Chondrocyte (in vitro differentiated cells): ENCODE results near the gene SESTD1. TPM values are rescaled to one million over a fixed set of nuclear protein-coding genes. Genes with fewer than 3 reads are reported as not detected.
"Not testable (repeated sequence)": the region's sequence is repeated elsewhere in the genome, so short reads cannot be mapped to it uniquely, and the experiment has no call there.

Source experiments
- DNase-seq: peaks from one replicate; pipeline ENCODE4 v3.0.0; 2021; ENCODE audit warnings: mixed read lengths, low spot score
- H3K27ac Mint-ChIP-seq: one replicate; pipeline ENCODE4 v1.8.0; 2021; ENCODE audit warnings: mild to moderate bottlenecking, moderate library complexity, mixed read lengths; ENCODE audit not compliant: unreplicated experiment
- H3K27me3 Mint-ChIP-seq: 2 replicates; pipeline ENCODE4 v1.8.0; 2021; ENCODE audit warnings: low read depth, mixed read lengths
- H3K36me3 Mint-ChIP-seq: 2 replicates; pipeline ENCODE4 v1.8.0; 2021; ENCODE audit warnings: low read depth, mixed read lengths
- H3K4me1 Mint-ChIP-seq: 2 replicates; pipeline ENCODE4 v1.8.0; 2021; ENCODE audit warnings: low read depth, mild to moderate bottlenecking, mixed read lengths
- H3K4me3 Mint-ChIP-seq: one replicate; pipeline ENCODE4 v1.8.0; 2021; ENCODE audit warnings: mild to moderate bottlenecking, moderate library complexity, mixed read lengths; ENCODE audit not compliant: unreplicated experiment
- H3K9me3 Mint-ChIP-seq: 2 replicates; pipeline ENCODE4 v1.8.0; 2021; ENCODE audit warnings: low read depth, mixed read lengths
- CTCF ChIP-seq: fragments of 200-600 bp; sonication (generic); IDR thresholded peaks from 2 replicates; pipeline ENCODE4 v1.5.0; 2021; ENCODE audit warnings: antibody characterized with exemption, mild to moderate bottlenecking, moderate library complexity
- total RNA-seq: library from RNA; stranded (reverse); gene quantifications from 3 replicates; pipeline ENCODE4 v1.2.1, GENCODE V29; 2021

SESTD1 gene
- total RNA-seq, 1 donor from 2014 or later = 101 TPM

- no peak overlapping the region for H3K27ac Mint-ChIP-seq
- peaks cover 3% of the 10 kb centered on the region for H3K36me3 Mint-ChIP-seq
- no peaks in the 10 kb centered on the region for H3K4me1 Mint-ChIP-seq
- H3K27me3 Mint-ChIP-seq = no peaks in the 10 kb centered on the region
- H3K9me3 Mint-ChIP-seq = peaks cover 23% of the 10 kb centered on the region
- TF ChIP-seq CTCF = no peak
- no peak for DNase-seq
- H3K4me3 Mint-ChIP-seq = no peak overlapping the region
Measured at GRCh38 chr2:179211355-179211754, 53.3 kb downstream of the SESTD1 start.

DNA sequence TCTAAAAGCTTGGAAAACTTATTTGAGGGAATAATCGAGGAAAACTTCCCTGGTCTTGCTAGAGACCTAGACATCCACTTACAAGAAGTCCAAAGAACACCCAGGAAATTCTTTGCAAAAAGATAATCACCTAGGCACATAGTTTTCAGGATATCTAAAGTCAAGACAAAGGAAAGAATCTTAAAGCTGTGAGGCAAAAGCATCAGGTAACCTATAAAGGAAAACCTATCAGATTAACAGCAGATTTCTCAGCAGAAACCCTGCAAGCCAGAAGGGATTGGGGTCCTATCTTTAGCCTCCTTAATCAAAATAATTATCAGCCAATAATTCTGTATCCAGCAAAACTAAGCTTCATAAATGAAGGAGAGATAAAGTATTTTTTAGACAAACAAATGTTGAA, 56.4 kb downstream of the SESTD1 start:
- H3K36me3 Mint-ChIP-seq, H3K27ac Mint-ChIP-seq, H3K4me3 Mint-ChIP-seq, DNase-seq, H3K27me3 Mint-ChIP-seq, H3K4me1 Mint-ChIP-seq: not testable (repeated sequence)
- H3K9me3 Mint-ChIP-seq = peaks cover 21% of the 10 kb centered on the region

DNA sequence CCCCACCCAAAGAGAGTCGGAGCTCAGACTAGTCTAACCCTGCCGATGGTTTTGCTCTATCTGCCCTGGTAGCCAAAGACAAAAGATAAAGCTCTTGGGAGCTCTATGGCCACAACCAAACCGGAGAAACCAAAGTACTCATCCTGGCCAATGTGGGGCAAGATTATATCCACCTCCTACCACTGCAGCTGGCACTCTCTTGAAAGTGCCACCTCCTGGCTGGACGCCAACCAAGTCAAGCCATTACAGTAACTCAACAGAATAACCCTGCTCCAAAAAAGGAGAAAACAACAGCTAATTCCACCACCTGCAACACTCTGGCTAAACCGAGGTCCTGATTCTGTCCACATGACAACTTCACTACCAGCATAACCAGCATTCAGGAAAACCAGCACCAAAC, 57.6 kb downstream of the SESTD1 start:
- Mint-ChIP-seq H3K27me3 (no peaks in the 10 kb centered on the region), H3K4me1 (peaks cover 9% of the 10 kb centered on the region), H3K27ac (no peak overlapping the region), H3K9me3 (peaks cover 26% of the 10 kb centered on the region), H3K4me3 (no peak overlapping the region), H3K36me3 (peaks cover 6% of the 10 kb centered on the region)
- no peak for TF ChIP-seq CTCF
- no peak for DNase-seq

- peaks cover 9% of the 10 kb centered on the region for H3K4me1 Mint-ChIP-seq
- H3K4me3 Mint-ChIP-seq = no peak overlapping the region
- H3K9me3 Mint-ChIP-seq = peaks cover 18% of the 10 kb centered on the region
- no peak overlapping the region for H3K27ac Mint-ChIP-seq
- TF ChIP-seq CTCF = no peak
- peaks cover 6% of the 10 kb centered on the region for H3K36me3 Mint-ChIP-seq
- no peaks in the 10 kb centered on the region for H3K27me3 Mint-ChIP-seq
- DNase-seq = no peak
Measured at GRCh38 chr2:179201869-179202268, 62.8 kb downstream of the SESTD1 start.

DNA sequence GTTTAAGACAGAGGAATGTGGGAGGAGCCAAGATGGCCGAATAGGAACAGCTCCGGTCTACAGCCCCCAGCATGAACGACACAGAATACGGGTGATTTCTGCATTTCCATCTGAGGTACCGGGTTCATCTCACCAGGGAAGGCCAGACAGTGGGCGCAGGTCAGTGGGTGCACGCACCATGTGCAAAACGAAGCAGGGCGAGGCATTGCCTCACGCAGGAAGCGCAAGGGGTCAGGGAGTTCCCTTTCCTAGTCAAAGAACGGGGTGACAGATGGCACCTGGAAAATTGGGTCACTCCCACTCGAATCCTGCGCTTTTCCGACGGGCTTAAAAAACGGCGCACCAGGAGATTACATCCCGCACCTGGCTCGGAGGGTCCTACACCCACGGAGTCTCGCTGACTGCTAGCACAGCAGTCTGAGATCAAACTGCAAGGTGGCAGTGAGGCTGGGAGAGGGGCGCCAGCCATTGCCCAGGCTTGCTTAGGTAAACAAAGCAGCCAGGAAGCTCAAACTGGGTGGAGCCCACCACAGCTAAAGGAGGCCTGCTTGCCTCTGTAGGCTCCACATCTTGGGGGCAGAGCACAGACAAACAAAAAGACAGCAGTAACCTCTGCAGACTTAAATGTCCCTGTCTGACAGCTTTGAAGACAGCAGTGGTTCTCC, 68.6 kb downstream of the SESTD1 start:
- H3K9me3 Mint-ChIP-seq = peaks cover 10% of the 10 kb centered on the region
- H3K27ac Mint-ChIP-seq, H3K36me3 Mint-ChIP-seq, H3K27me3 Mint-ChIP-seq, H3K4me3 Mint-ChIP-seq, H3K4me1 Mint-ChIP-seq: not testable (repeated sequence)
- peak; percentile 56 for DNase-seq

DNA sequence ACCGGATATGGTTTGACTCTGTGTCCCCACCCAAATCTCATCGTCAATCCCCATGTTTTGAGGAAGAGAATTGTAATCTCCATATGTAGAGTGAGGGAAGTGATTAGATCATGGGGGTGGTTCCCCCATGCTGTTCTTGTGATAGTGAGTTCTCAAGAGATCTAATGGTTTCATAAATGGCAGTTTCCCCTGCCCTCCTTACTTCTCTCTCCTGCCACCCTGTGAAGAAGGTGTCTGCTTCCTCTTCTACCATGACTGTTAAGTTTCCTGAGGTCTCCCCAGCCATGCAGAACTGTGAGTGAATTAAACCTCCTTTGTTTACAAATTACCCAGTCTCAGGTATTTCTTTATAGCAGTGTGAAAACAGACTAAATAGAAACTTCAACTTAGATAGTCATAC, 69.5 kb downstream of the SESTD1 start:
- no peak for DNase-seq
- Mint-ChIP-seq H3K4me3 (no peak overlapping the region), H3K27me3 (no peaks in the 10 kb centered on the region), H3K9me3 (peaks cover 16% of the 10 kb centered on the region), H3K4me1 (peaks cover 6% of the 10 kb centered on the region), H3K36me3 (peaks cover 8% of the 10 kb centered on the region), H3K27ac (no peak overlapping the region)
- no peak for TF ChIP-seq CTCF
